Measurements from ENCODE around the gene IFNA16. TPM values are rescaled to one million over a fixed set of nuclear protein-coding genes. Genes with fewer than 3 reads are reported as not detected.
"Not testable (repeated sequence)": the region's sequence is repeated elsewhere in the genome, so short reads cannot be mapped to it uniquely, and the experiment has no call there.

The IFNA16 gene
- total RNA-seq, 1 donor from 2014 or later: not detected

DNA sequence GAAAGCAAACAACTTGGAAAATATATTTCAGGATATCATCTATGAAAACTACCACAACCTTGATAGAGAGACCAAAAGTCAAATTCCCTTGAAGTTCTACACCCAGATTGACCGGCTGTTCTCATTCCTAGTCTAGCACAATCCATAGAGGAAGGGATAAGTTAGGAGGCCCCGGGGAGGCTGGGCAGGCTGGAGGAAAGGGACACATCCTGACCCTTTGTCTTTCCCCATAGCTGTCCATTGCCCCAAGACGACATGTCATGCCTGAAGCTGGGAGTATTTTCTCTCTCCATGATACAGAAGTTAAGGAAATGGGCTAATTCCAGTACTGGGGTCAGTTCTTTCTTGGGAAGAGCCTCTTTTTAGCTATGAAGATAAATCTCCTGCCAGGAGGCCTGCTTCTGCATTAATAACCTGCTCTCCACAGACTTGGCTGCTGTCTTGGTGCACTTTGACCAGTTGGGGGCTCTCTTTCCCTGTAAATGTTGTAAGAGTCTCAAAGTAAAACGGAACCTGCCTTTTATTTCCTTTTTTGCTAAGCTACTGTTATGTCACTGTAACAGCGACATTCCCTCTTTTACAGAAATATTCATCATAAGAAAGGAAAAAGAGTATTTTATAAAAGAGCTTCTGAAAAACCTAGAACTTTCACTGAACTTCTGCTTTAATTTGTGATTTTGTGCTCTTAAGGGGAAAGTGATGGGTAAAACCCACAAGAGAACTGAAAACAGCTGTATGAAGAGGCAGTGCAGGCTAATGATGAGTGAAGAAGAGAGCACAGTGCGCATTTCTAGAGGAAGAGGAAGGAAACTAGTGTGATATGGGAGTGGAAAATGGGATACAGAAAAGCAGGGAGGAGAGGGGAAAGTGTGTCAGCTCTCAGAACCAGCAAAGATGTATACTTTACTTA, 22.0 kb downstream of the IFNA16 start:
- DNase-seq: not testable (repeated sequence)

DNA sequence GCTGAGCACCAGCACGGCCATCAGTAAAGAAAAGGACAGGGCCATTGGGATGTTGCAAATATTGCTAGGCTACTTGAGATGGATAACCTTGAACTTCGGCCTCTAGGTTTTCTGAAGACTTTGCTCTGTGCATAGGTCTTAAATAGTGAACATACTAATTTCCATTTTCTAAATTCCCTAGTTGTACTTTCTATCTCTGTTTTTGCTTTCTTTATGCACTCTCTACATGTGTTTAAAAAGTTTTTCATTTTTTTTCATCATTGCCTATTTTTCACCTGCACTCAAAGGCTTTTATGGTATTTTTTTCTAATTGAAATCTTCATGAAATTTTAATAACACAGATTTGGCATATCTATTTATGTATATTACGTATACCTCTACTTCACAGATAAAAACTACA, 29.6 kb downstream of the IFNA16 start, which contains the start of gene IFNA4:
IFNA4 (minus strand) TSS at position 101 of the 400 bp plus-strand sequence; CDS start at position 45, 56 bp downstream.
- not testable (repeated sequence) for DNase-seq

DNA sequence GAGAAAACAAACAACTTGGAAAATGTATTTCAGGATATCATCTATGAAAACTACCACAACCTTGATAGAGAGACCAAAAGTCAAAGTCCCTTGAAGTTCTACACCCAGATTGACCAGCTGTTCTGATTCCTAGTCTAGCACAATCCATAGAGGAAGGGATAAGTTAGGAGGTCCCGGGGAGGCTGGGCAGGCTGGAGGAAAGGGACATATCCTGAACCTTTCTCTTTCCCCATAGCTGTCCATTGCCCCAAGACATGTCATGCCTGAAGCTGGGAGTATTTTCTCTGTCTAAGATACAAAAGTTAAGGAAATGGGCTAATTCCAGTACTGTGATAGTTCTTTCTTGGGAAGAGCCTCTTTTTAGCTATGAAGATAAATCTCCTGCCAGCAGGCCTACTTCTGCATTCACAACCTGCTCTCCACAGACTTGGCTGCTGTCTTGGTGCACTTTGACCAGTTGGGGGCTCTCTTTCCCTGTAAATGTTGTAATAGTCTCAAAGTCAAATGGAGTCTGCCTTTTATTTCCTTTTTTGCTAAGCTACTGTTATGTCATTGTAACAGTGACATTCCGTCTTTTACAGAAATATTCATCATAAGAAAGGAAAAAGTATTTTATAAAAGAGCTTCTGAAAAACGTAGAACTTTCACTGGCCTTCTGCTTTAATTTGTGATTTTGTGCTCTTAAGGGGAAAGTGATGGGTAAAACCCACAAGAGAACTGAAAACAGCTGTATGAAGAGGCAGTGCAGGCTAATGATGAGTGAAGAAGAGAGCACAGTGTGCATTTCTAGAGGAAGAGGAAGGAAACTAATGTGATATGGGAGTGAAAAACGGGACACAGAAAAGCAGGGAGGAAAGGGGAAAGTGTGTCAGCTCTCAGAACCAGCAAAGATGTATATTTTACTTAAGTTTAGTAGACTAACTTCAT, 34.0 kb downstream of the IFNA16 start:
- DNase-seq: not testable (repeated sequence)

DNA sequence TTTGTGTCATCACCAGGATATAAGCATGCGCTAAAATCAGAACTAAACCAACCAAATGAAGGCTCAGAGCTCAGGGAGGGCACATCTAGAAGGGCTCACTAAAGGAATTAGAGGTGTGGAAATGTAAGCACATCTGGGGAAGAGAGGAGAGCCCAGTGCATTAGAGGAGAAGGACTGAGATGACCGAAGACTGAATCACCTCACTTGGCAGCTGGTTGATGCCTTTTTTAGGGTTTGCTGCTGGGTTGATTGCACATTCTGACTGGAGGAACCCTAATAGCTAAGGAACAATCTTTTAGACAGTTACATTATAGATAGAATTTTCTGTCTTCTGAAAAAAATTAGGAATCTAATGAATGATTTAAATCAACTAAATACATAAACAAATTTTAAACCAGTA, 42.4 kb downstream of the IFNA16 start:
- no peak for DNase-seq

DNA sequence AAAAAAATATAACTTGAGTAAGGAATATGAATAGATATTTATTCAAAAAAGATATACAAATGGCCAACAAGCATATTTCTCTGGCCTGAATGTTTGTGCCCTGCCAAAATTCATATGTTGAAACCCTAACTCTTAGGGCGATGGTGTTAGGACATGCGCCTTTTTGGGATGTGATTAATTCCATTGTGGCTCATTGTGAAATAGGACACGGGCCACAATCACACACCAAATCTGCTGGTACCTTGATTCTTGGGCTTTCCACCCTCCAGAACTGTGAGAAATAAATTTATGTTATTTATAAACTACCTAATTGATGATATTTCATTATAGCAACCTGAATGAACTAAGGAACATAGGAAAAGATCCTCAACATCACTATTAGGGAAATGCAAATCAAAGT, 45.0 kb downstream of the IFNA16 start:
- no peak for DNase-seq

DNA sequence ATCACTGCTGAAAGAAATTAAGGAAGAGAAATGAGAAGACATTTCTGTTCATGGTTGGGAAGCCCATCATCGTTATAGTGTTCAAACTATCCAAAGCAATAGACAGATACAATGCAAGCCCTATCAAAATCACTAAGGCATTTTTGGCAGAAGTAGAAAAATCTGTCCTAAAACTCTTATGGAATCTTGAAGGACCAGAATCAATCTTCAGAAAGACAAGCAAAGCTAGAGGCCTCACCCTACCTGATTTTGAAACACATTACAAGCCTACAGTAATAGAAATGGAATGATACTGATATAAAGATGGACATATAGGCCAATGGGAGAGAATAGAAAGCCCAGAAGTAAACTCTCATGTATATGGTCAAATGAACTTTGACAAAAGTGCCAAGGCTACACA, 45.8 kb downstream of the IFNA16 start:
- DNase-seq: no peak

DNA sequence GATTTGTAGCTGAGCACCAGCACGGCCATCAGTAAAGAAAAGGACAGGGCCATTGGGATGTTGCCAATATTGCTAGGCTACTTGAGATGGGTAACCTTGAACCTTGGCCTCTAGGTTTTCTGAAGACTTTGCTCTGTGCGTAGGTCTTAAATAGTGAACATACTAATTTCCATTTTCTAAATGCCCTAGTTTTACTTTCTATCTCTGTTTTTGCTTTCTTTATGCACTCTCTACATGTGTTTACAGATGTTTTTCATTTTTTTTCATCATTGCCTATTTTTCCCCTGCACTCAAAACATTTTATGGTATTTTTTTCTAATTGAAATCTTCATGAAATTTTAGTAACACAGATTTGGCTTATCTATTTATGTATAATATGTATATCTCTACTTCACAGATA, 50.6 kb downstream of the IFNA16 start, which contains the start of gene IFNA21:
IFNA21 (minus strand) TSS at position 101 of the 400 bp plus-strand sequence; CDS start at position 53, 48 bp downstream.
- not testable (repeated sequence) for DNase-seq

Other genes starting within 250 kb of the IFNA16 start
- 0.94 TPM for gene HACD4, start 185.7 kb downstream of the IFNA16 start, total RNA-seq
- not detected for gene IFNB1, start 139.4 kb downstream of the IFNA16 start, total RNA-seq
- not detected for gene IFNW1, start 75.5 kb downstream of the IFNA16 start, total RNA-seq
- not detected for gene IFNA21, start 50.7 kb downstream of the IFNA16 start, total RNA-seq
- gene IFNA4, start 29.7 kb downstream of the IFNA16 start, total RNA-seq: not detected
- gene IFNA7, start 15.1 kb downstream of the IFNA16 start, total RNA-seq: not detected
- not detected for gene IFNA10, start 10.2 kb downstream of the IFNA16 start, total RNA-seq
- not detected for gene IFNA17, start 10.9 kb upstream of the IFNA16 start, total RNA-seq
- not detected for gene IFNA14, start 22.7 kb upstream of the IFNA16 start, total RNA-seq
- not detected for gene IFNA5, start 88.0 kb upstream of the IFNA16 start, total RNA-seq
- gene KLHL9, start 118.1 kb upstream of the IFNA16 start, total RNA-seq: 81.4 TPM
- not detected for gene IFNA6, start 133.6 kb upstream of the IFNA16 start, total RNA-seq
- not detected for gene IFNA13, start 150.7 kb upstream of the IFNA16 start, total RNA-seq
- gene IFNA2, start 168.1 kb upstream of the IFNA16 start, total RNA-seq: not detected
- not detected for gene IFNA8, start 191.8 kb upstream of the IFNA16 start, total RNA-seq
- gene IFNA1, start 223.1 kb upstream of the IFNA16 start, total RNA-seq: not detected